Measurements from ENCODE around the gene GRIK4. TPM values are rescaled to one million over a fixed set of nuclear protein-coding genes. Genes with fewer than 3 reads are reported as not detected.
A peak's percentile ranks its signal among the peaks of the same experiment; 100 is the strongest.

GRIK4 gene
- total RNA-seq, 1 donor from 2014 or later = 4.5 TPM

- DNase-seq (ENCODE audit: low spot score) = no peak
- H3K36me3 Mint-ChIP-seq (ENCODE audit: low read depth, unreplicated experiment) = no peaks in the 10 kb centered on the region
- no peak overlapping the region for H3K27ac Mint-ChIP-seq (ENCODE audit: unreplicated experiment)
- peaks cover 5% of the 10 kb centered on the region for H3K4me1 Mint-ChIP-seq (ENCODE audit: unreplicated experiment)
- peaks cover 2% of the 10 kb centered on the region for H3K27me3 Mint-ChIP-seq (ENCODE audit: unreplicated experiment)
- peak overlapping the region; percentile 53 for H3K4me3 Mint-ChIP-seq (ENCODE audit: unreplicated experiment)
- no peaks in the 10 kb centered on the region for H3K9me3 Mint-ChIP-seq (ENCODE audit: unreplicated experiment)
- TF ChIP-seq CTCF (IDR thresholded peaks at IDR 0.05; ENCODE audit: unreplicated experiment) = peak; percentile 16
These were observed 419.7 kb downstream of the GRIK4 start for GRCh38 chr11:120931057-120931779.

- Mint-ChIP-seq H3K27ac (ENCODE audit: unreplicated experiment) (no peak overlapping the region), H3K4me1 (ENCODE audit: unreplicated experiment) (peaks cover 5% of the 10 kb centered on the region), H3K27me3 (ENCODE audit: unreplicated experiment) (peaks cover 2% of the 10 kb centered on the region), H3K36me3 (ENCODE audit: low read depth, unreplicated experiment) (no peaks in the 10 kb centered on the region), H3K9me3 (ENCODE audit: unreplicated experiment) (no peaks in the 10 kb centered on the region), H3K4me3 (ENCODE audit: unreplicated experiment) (no peak overlapping the region)
- DNase-seq (ENCODE audit: low spot score) = no peak
- TF ChIP-seq CTCF (IDR thresholded peaks at IDR 0.05; ENCODE audit: unreplicated experiment) = no peak
These were observed 420.9 kb downstream of the GRIK4 start for GRCh38 chr11:120932305-120932915.

GRCh38 chr11:120936356-120936755 lies 424.8 kb downstream of the GRIK4 start:
- Mint-ChIP-seq H3K4me3 (ENCODE audit: unreplicated experiment) (no peak overlapping the region), H3K27me3 (ENCODE audit: unreplicated experiment) (peaks cover 2% of the 10 kb centered on the region), H3K36me3 (ENCODE audit: low read depth, unreplicated experiment) (no peaks in the 10 kb centered on the region), H3K4me1 (ENCODE audit: unreplicated experiment) (peaks cover 8% of the 10 kb centered on the region), H3K9me3 (ENCODE audit: unreplicated experiment) (no peaks in the 10 kb centered on the region), H3K27ac (ENCODE audit: unreplicated experiment) (no peak overlapping the region)
- TF ChIP-seq CTCF (IDR thresholded peaks at IDR 0.05; ENCODE audit: unreplicated experiment) = no peak
- DNase-seq (ENCODE audit: low spot score) = no peak

- Mint-ChIP-seq H3K9me3 (ENCODE audit: unreplicated experiment) (no peaks in the 10 kb centered on the region), H3K36me3 (ENCODE audit: low read depth, unreplicated experiment) (no peaks in the 10 kb centered on the region), H3K4me3 (ENCODE audit: unreplicated experiment) (no peak overlapping the region), H3K27ac (ENCODE audit: unreplicated experiment) (no peak overlapping the region), H3K27me3 (ENCODE audit: unreplicated experiment) (peaks cover 2% of the 10 kb centered on the region), H3K4me1 (ENCODE audit: unreplicated experiment) (peaks cover 3% of the 10 kb centered on the region)
- no peak for TF ChIP-seq CTCF (IDR thresholded peaks at IDR 0.05; ENCODE audit: unreplicated experiment)
- DNase-seq (ENCODE audit: low spot score) = no peak
These were observed 426.0 kb downstream of the GRIK4 start for GRCh38 chr11:120937501-120937900.

GRCh38 chr11:120938260-120938659 lies 426.7 kb downstream of the GRIK4 start:
- Mint-ChIP-seq H3K4me1 (ENCODE audit: unreplicated experiment) (peaks cover 3% of the 10 kb centered on the region), H3K27me3 (ENCODE audit: unreplicated experiment) (no peaks in the 10 kb centered on the region), H3K36me3 (ENCODE audit: low read depth, unreplicated experiment) (no peaks in the 10 kb centered on the region), H3K9me3 (ENCODE audit: unreplicated experiment) (no peaks in the 10 kb centered on the region), H3K27ac (ENCODE audit: unreplicated experiment) (no peak overlapping the region), H3K4me3 (ENCODE audit: unreplicated experiment) (no peak overlapping the region)
- no peak for TF ChIP-seq CTCF (IDR thresholded peaks at IDR 0.05; ENCODE audit: unreplicated experiment)
- DNase-seq (ENCODE audit: low spot score) = no peak
